ENCODE data around the gene MYO18B.

MYO18B gene

GRCh38 chr22:25828422-25828821 lies 86.4 kb downstream of the MYO18B start:
- no peak for TF ChIP-seq ZFX (IDR thresholded peaks at IDR 0.05)
- TF ChIP-seq, protein P1, sequence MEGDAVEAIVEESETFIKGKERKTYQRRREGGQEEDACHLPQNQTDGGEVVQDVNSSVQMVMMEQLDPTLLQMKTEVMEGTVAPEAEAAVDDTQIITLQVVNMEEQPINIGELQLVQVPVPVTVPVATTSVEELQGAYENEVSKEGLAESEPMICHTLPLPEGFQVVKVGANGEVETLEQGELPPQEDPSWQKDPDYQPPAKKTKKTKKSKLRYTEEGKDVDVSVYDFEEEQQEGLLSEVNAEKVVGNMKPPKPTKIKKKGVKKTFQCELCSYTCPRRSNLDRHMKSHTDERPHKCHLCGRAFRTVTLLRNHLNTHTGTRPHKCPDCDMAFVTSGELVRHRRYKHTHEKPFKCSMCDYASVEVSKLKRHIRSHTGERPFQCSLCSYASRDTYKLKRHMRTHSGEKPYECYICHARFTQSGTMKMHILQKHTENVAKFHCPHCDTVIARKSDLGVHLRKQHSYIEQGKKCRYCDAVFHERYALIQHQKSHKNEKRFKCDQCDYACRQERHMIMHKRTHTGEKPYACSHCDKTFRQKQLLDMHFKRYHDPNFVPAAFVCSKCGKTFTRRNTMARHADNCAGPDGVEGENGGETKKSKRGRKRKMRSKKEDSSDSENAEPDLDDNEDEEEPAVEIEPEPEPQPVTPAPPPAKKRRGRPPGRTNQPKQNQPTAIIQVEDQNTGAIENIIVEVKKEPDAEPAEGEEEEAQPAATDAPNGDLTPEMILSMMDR (conservative IDR thresholded peaks at IDR 0.05) = no peak
- H3K27ac ChIP-seq = no peak overlapping the region

DNA sequence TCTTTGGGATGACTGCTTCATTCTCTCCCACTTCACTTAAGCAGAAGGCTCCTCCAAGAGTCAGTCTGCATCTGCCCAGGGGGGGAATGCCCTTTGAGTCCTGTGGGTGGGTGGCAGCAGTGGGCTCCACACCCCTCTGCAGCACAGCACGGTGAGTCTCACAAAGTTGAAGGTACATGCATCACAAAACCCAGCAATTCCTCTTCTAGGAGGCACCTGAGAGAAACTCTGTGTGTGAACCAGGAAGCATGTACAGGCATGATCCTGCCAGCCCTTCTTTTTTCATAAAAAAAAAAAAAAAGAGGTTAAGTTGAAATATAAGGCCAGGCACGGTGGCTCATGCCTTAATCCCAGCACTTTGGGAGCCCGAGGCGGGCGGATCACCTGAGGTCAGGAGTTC lies 87.2 kb downstream of the MYO18B start:
- H3K27ac ChIP-seq = no peak overlapping the region
- TF ChIP-seq ZFX (IDR thresholded peaks at IDR 0.05) = no peak
- TF ChIP-seq, protein P1 (conservative IDR thresholded peaks at IDR 0.05) = no peak

DNA sequence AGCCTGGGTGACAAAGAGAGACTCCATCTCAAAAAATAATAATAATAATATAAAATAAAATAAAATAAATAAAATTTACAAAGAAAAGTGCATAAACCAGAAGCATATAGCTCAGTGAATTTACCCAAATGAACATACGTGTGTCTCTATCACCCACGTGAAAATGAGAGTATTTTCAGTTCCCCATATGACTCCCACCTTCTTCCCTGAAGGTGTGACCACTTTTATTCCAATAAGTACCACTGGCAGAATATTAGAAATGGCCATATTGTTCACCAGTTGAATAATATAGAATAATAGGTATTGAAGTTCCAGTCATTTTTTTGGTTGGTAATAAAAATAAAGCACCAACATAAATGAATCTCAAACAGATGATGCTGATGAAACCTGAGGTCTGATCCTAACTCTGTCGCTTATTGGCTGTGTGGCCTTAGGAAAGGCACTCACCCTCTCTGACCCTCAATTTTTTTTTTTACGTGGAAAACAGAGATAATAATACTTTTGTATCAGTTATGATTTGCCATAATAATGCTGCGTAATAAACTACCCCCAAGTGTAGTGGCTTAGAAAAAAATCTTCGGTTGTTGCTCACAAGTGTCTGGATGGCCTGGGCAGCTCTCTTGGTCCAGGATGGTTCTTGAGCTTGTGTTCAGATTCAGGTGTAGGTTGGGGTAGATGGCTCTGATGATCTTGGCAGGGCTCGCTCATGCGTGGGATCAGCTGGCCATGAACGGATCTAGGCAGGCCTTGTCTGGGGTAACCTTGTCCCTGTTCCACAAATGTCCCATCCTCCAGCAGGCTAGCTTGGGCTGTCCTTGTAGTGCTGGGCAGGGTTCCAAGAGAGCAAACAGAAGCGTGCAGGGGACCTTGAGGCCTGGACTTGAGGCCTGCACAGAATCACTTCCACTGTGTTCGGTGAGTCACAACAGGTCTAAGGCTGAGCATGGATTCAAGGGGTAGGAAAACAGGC lies 88.1 kb downstream of the MYO18B start:
- H3K27ac ChIP-seq = no peak overlapping the region
- no peak for TF ChIP-seq ZFX (IDR thresholded peaks at IDR 0.05)
- TF ChIP-seq, protein P1 (conservative IDR thresholded peaks at IDR 0.05) = no peak

DNA sequence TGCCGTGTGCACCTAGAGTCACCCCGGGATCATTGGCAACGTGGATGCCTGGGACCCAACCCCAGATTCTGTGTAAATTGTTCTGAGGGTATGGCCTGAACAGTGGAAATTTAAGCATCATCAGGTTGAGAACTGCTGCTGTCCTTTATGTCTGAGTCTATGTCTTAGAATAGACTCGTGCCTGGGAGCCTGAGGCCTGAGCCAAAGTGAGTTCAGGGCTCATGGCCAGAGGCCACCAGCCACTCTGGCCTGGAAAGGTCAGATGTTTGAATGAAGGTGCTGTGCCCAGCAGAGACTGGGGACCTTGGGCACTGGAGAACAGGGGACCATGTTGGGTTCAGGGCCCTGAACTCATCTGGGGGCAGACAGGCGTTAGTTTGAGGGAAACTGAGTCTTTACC lies 91.1 kb downstream of the MYO18B start:
- no peak for TF ChIP-seq ZFX (IDR thresholded peaks at IDR 0.05)
- TF ChIP-seq, protein P1 (conservative IDR thresholded peaks at IDR 0.05) = no peak
- no peak overlapping the region for H3K27ac ChIP-seq

DNA sequence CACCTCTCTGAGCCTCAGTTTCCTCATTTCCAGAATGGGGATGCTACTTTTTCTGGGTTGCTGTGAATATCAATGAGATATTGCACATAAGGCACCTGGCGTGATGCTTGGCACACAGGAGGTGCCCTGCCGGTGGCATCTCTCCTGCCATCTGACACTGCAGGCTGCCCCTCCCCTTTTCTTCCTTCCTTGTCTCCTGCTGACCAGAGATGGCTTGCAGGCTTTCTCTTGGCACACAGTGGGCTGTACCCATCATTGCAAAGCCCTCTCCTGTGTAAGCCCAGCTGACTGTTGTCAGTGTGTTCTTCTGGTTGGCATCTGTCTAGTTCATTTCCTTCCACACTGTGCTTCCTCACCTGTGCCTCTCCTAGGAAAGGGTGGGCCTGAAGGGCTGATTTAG lies 91.7 kb downstream of the MYO18B start:
- TF ChIP-seq, protein P1 (conservative IDR thresholded peaks at IDR 0.05) = no peak
- TF ChIP-seq ZFX (IDR thresholded peaks at IDR 0.05) = no peak
- no peak overlapping the region for H3K27ac ChIP-seq

- TF ChIP-seq, protein P1 (conservative IDR thresholded peaks at IDR 0.05) = no peak
- H3K27ac ChIP-seq = no peak overlapping the region
Measured at GRCh38 chr22:25834490-25834889, 92.5 kb downstream of the MYO18B start.

DNA sequence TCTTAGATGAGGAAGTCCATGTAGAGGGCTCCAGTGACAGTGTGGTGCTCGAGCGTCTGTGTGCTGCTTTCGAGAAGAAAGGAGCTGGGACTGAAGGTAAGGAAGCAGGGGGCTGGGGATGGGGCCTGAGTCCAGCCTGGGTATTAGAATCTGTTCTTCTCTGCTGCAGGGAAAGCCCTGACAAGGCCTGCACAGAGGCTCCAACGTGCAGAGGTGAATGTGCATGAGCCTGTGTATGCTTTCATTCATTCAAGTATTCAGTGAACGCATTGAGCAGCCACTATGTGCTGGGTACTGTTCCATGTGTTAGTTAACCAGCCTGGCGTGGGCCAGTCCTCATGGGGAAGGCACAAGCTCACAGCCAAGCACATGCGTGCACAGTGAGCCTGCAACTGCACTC lies 93.4 kb downstream of the MYO18B start:
- TF ChIP-seq, protein P1 (conservative IDR thresholded peaks at IDR 0.05) = no peak
- TF ChIP-seq ZFX (IDR thresholded peaks at IDR 0.05) = no peak
- no peak overlapping the region for H3K27ac ChIP-seq

Data from C4-2B (cell line).